H9 (cell line): ENCODE measurements around the gene TOM1L2. TPM values are rescaled to one million over a fixed set of nuclear protein-coding genes. Genes with fewer than 3 reads are reported as not detected.

ENCODE experiments used
- DNase-seq: peaks from one replicate; pipeline ENCODE4 v3.0.0-alpha.2; 2017
- H2AFZ ChIP-seq: one replicate; pipeline ENCODE4 v1.6.1; 2013; ENCODE audit warnings: mild to moderate bottlenecking, low read length, control low read depth, moderate library complexity
- H2AK5ac ChIP-seq: 2 replicates; pipeline ENCODE4 v1.6.1; 2013; ENCODE audit warnings: low read length, control low read depth, mixed read lengths; ENCODE audit not compliant: insufficient read length
- H2BK120ac ChIP-seq: one replicate; pipeline ENCODE4 v1.6.1; 2013; ENCODE audit warnings: low read depth, mild to moderate bottlenecking, low read length, control low read depth, inconsistent platforms; ENCODE audit not compliant: poor library complexity, severe bottlenecking
- H2BK12ac ChIP-seq: 2 replicates; pipeline ENCODE4 v1.6.1; 2013; ENCODE audit warnings: low read length, control low read depth, mixed read lengths, low read depth; ENCODE audit not compliant: insufficient read length
- H2BK15ac ChIP-seq: 2 replicates; pipeline ENCODE4 v1.6.1; 2013; ENCODE audit warnings: low read depth, low read length, control low read depth
- H2BK20ac ChIP-seq: one replicate; pipeline ENCODE4 v1.6.1; 2013; ENCODE audit warnings: low read depth, mild to moderate bottlenecking, low read length, control low read depth, inconsistent platforms; ENCODE audit not compliant: poor library complexity, severe bottlenecking
- H2BK5ac ChIP-seq: 2 replicates; pipeline ENCODE4 v1.6.1; 2013; ENCODE audit warnings: low read length, control low read depth, mixed read lengths; ENCODE audit not compliant: insufficient read length
- H3K14ac ChIP-seq: 2 replicates; pipeline ENCODE4 v1.6.1; 2013; ENCODE audit warnings: low read length, control low read depth; ENCODE audit not compliant: insufficient read depth
- H3K18ac ChIP-seq: 2 replicates; pipeline ENCODE4 v1.6.1; 2013; ENCODE audit warnings: low read depth, mild to moderate bottlenecking, mixed read lengths, low read length, control low read depth; ENCODE audit not compliant: insufficient read length
- H3K23ac ChIP-seq: 2 replicates; pipeline ENCODE4 v1.6.1; 2013; ENCODE audit warnings: low read length, control low read depth, mixed read lengths, low read depth; ENCODE audit not compliant: insufficient read length
- H3K23me2 ChIP-seq: 2 replicates; pipeline ENCODE4 v1.6.1; 2013; ENCODE audit warnings: low read depth, mild to moderate bottlenecking, mixed read lengths, low read length, control low read depth; ENCODE audit not compliant: insufficient read length, poor library complexity, severe bottlenecking
- H3K27ac ChIP-seq: 2 replicates; pipeline ENCODE4 v1.5.1; 2013; ENCODE audit warnings: low read length, control low read depth, mixed read lengths, low read depth; ENCODE audit not compliant: insufficient read length
- H3K27me3 ChIP-seq: 2 replicates; pipeline ENCODE4 v1.6.1; 2013; ENCODE audit warnings: low read length, control low read depth, inconsistent platforms; ENCODE audit not compliant: insufficient read depth
- H3K4ac ChIP-seq: 2 replicates; pipeline ENCODE4 v1.6.1; 2013; ENCODE audit warnings: low read depth, mild to moderate bottlenecking, control low read depth, inconsistent platforms, low read length, moderate library complexity
- H3K4me1 ChIP-seq: 2 replicates; pipeline ENCODE4 v1.6.1; 2013; ENCODE audit warnings: low read length, control low read depth, inconsistent platforms; ENCODE audit not compliant: insufficient read depth
- H3K4me2 ChIP-seq: 2 replicates; pipeline ENCODE4 v1.6.1; 2013; ENCODE audit warnings: low read length, control low read depth, mixed read lengths; ENCODE audit not compliant: insufficient read length, insufficient read depth
- H3K56ac ChIP-seq: 2 replicates; pipeline ENCODE4 v1.6.1; 2013; ENCODE audit warnings: low read depth, mild to moderate bottlenecking, mixed read lengths, low read length, control low read depth; ENCODE audit not compliant: insufficient read length
- H3K79me1 ChIP-seq: 2 replicates; pipeline ENCODE4 v1.6.1; 2013; ENCODE audit warnings: low read depth, mild to moderate bottlenecking, moderate library complexity, low read length, control low read depth, inconsistent platforms; ENCODE audit not compliant: insufficient read depth, poor library complexity, severe bottlenecking
- H3K79me2 ChIP-seq: 2 replicates; pipeline ENCODE4 v1.6.1; 2013; ENCODE audit warnings: low read length, control low read depth, inconsistent platforms; ENCODE audit not compliant: insufficient read depth
- H3K9ac ChIP-seq: 2 replicates; pipeline ENCODE4 v1.6.1; 2013; ENCODE audit warnings: low read length, control low read depth, mixed read lengths; ENCODE audit not compliant: insufficient read length; ENCODE audit errors: extremely low read depth
- H3K9me3 ChIP-seq: one replicate; pipeline ENCODE4 v1.6.1; 2013; ENCODE audit warnings: low read depth, low read length, inconsistent platforms; ENCODE audit not compliant: control insufficient read depth
- H3T11ph ChIP-seq: one replicate; pipeline ENCODE4 v1.6.1; 2013; ENCODE audit warnings: mild to moderate bottlenecking, low read length, control low read depth, inconsistent platforms
- H4K20me1 ChIP-seq: one replicate; pipeline ENCODE4 v1.6.1; 2013; ENCODE audit not compliant: control insufficient read depth, insufficient read length, insufficient read depth
- H4K5ac ChIP-seq: 2 replicates; pipeline ENCODE4 v1.6.1; 2013; ENCODE audit warnings: low read depth, mild to moderate bottlenecking, mixed read lengths, low read length, control low read depth; ENCODE audit not compliant: insufficient read length
- H4K8ac ChIP-seq: replicated peaks from 2 replicates; pipeline ENCODE4 v1.6.1; 2013; ENCODE audit warnings: low read length, control low read depth, mixed read lengths, low read depth; ENCODE audit not compliant: insufficient read length
- H4K91ac ChIP-seq: 2 replicates; pipeline ENCODE4 v1.6.1; 2013; ENCODE audit warnings: low read depth, mild to moderate bottlenecking, moderate library complexity, mixed read lengths, low read length, control low read depth; ENCODE audit not compliant: insufficient read length
- H3K27ac Mint-ChIP-seq, 3 experiments: 2 replicates in 2 of 3; 3 replicates in 1 of 3; pipeline ENCODE4 v1.8.0; 2020 to 2021; ENCODE audit warnings: mixed read lengths in 3 of 3, mild to moderate bottlenecking in 1 of 3, moderate library complexity in 1 of 3
- H3K27me3 Mint-ChIP-seq: 2 replicates; pipeline ENCODE4 v1.8.0; 2021; ENCODE audit warnings: low read depth, mild to moderate bottlenecking, moderate library complexity, mixed read lengths
- H3K36me3 Mint-ChIP-seq, 3 experiments: 2 replicates in 2 of 3; 3 replicates in 1 of 3; pipeline ENCODE4 v1.8.0; 2020 to 2021; ENCODE audit warnings: low read depth in 3 of 3, mixed read lengths in 3 of 3; ENCODE audit not compliant: insufficient read depth in 1 of 3
- H3K4me1 Mint-ChIP-seq, 2 experiments: 2 replicates each; pipeline ENCODE4 v1.8.0; 2020; ENCODE audit warnings: mixed read lengths in 2 of 2
- H3K4me3 Mint-ChIP-seq, 2 experiments: 2 replicates in 1 of 2; 3 replicates in 1 of 2; pipeline ENCODE4 v1.8.0; 2020 to 2021; ENCODE audit warnings: mild to moderate bottlenecking in 2 of 2, mixed read lengths in 2 of 2, moderate library complexity in 1 of 2
- H3K9me3 Mint-ChIP-seq, 2 experiments: 2 replicates in 1 of 2; 3 replicates in 1 of 2; pipeline ENCODE4 v1.8.0; 2020; ENCODE audit warnings: mild to moderate bottlenecking in 2 of 2, mixed read lengths in 2 of 2, moderate library complexity in 1 of 2
- CTCF ChIP-seq: fragments of 200-600 bp; sonication (generic); conservative IDR thresholded peaks from 3 replicates; pipeline ENCODE4 v1.8.0; 2021; ENCODE audit warnings: antibody characterized with exemption, mild to moderate bottlenecking
- WGBS: extraction: QIAGEN DNeasy Blood & Tissue Kit; methylation state at CpG from one replicate; pipeline ENCODE4 v1.1.7; 2013; ENCODE audit warnings: missing lambda C conversion rate, low lambda C conversion rate, mixed read lengths; ENCODE audit not compliant: insufficient read length; ENCODE audit errors: extremely low coverage; 5-methylcytosine and 5-hydroxymethylcytosine counted together
- total RNA-seq: library from RNA; stranded (reverse); gene quantifications from 2 replicates; pipeline ENCODE4 v1.2.1, GENCODE V29; 2021

The TOM1L2 gene
- total RNA-seq, 1 experiment from 2014 or later, result 4.6 TPM

DNA sequence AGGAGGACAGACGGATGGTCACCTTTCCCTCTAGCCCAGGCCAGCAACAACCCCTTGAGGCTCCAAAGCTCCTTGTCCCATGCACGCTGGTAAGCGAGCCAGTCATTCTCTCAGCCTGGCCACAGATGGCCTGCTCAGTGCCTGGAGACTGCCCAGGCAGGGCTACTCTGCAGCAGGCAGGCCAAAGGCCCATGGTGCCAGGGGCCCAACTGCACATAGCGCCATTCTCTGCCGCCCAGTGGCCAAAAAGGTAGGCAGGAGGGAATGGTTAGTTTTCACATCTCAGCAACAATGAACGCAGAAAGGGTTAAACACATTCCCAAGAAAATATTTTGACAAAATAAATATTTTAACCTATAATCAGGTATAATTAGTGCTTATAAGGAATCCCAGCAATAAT lies 127.7 kb downstream of the TOM1L2 start:
- H3K18ac ChIP-seq, result no peak overlapping the region
- H3K4ac ChIP-seq, result no peak overlapping the region
- H3K23me2 ChIP-seq, result peaks cover 4% of the 10 kb centered on the region
- H3K79me2 ChIP-seq, result no peaks in the 10 kb centered on the region
- no peak overlapping the region for H2BK20ac ChIP-seq
- no peak overlapping the region for H3K14ac ChIP-seq
- H2BK15ac ChIP-seq, result no peak overlapping the region
- peaks cover 12% of the 10 kb centered on the region for H3K4me1 ChIP-seq
- no peaks in the 10 kb centered on the region for H3K79me1 ChIP-seq
- peaks cover 3% of the 10 kb centered on the region for H4K20me1 ChIP-seq
- H2BK120ac ChIP-seq, result no peak overlapping the region
- no peak overlapping the region for H3K27ac ChIP-seq
- no peak overlapping the region for H4K91ac ChIP-seq
- H3K56ac ChIP-seq, result no peak overlapping the region
- WGBS, result no CpG with 5 or more reads among the region's 6 CpGs
- 0 out of 3 replicates have a peak, but pooled peaks have one; percentile 16 for TF ChIP-seq CTCF
- H3K9ac ChIP-seq, result no peak overlapping the region
- Mint-ChIP-seq H3K36me3 (peaks cover 0 to 2% (median 0%) of the 10 kb centered on the region in 3 experiments; a peak in 1 of 7 replicates), H3K4me1 (peaks cover 38 to 59% of the 10 kb centered on the region in 2 experiments), H3K27me3 (peaks cover 2% of the 10 kb centered on the region; the same call in 1 of the 2 replicates), H3K27ac (no peak overlapping the region), H3K4me3 (no peak overlapping the region), H3K9me3 (no peaks in the 10 kb centered on the region; a peak in 1 of 5 replicates)
- no peak overlapping the region for H4K5ac ChIP-seq
- H2BK5ac ChIP-seq, result no peak overlapping the region
- H2AFZ ChIP-seq, result no peak overlapping the region
- DNase-seq, result no peak
- no peaks in the 10 kb centered on the region for H3K9me3 ChIP-seq
- H3K23ac ChIP-seq, result no peak overlapping the region
- no peak overlapping the region for H2AK5ac ChIP-seq
- no peak overlapping the region for H2BK12ac ChIP-seq
- H3K4me2 ChIP-seq, result no peak overlapping the region
- H3T11ph ChIP-seq, result no peak overlapping the region
- H3K27me3 ChIP-seq, result no peaks in the 10 kb centered on the region
- no peak overlapping the region for H4K8ac ChIP-seq
